Measurements from ENCODE around the gene SYNPR. TPM values are rescaled to one million over a fixed set of nuclear protein-coding genes. Genes with fewer than 3 reads are reported as not detected.

SYNPR gene
- total RNA-seq, 4 donors from 2014 or later, result 1.7 TPM; not detected in 3

GRCh38 chr3:63385629-63386028 is 107.5 kb downstream of the SYNPR start:
- H3K27ac ChIP-seq, result no peak overlapping the region
- H3K4me3 ChIP-seq, result no peak overlapping the region
- TF ChIP-seq POLR2A (IDR thresholded peaks at IDR 0.05), result no peak
- no peaks in the 10 kb centered on the region for H3K36me3 ChIP-seq
- no peaks in the 10 kb centered on the region for H3K4me1 ChIP-seq
- DNase-seq, result no peak
- intact Hi-C loops (cut with DNase I; ENCODE audit: low total_unique reads), result no loop called here
- H3K9me3 ChIP-seq, result no peaks in the 10 kb centered on the region
- no peaks in the 10 kb centered on the region for H3K27me3 ChIP-seq

GRCh38 chr3:63386568-63386967 is 108.5 kb downstream of the SYNPR start:
- DNase-seq, result no peak
- H3K4me3 ChIP-seq, result no peak overlapping the region
- no peaks in the 10 kb centered on the region for H3K4me1 ChIP-seq
- no peak for TF ChIP-seq CTCF (IDR thresholded peaks at IDR 0.05)
- TF ChIP-seq POLR2A (IDR thresholded peaks at IDR 0.05), result no peak
- no peaks in the 10 kb centered on the region for H3K27me3 ChIP-seq
- no peak overlapping the region for H3K27ac ChIP-seq
- no peaks in the 10 kb centered on the region for H3K9me3 ChIP-seq
- H3K36me3 ChIP-seq, result no peaks in the 10 kb centered on the region
- intact Hi-C loops (cut with DNase I; ENCODE audit: low total_unique reads), result no loop called here

GRCh38 chr3:63387568-63387967 is 109.5 kb downstream of the SYNPR start:
- DNase-seq, result no peak
- no peaks in the 10 kb centered on the region for H3K27me3 ChIP-seq
- no peak for TF ChIP-seq POLR2A (IDR thresholded peaks at IDR 0.05)
- TF ChIP-seq CTCF (IDR thresholded peaks at IDR 0.05), result no peak
- H3K9me3 ChIP-seq, result no peaks in the 10 kb centered on the region
- intact Hi-C loops (cut with DNase I; ENCODE audit: low total_unique reads), result no loop called here
- no peak overlapping the region for H3K27ac ChIP-seq
- H3K4me3 ChIP-seq, result no peak overlapping the region
- H3K4me1 ChIP-seq, result no peaks in the 10 kb centered on the region
- no peaks in the 10 kb centered on the region for H3K36me3 ChIP-seq

- intact Hi-C loops (cut with DNase I; ENCODE audit: low total_unique reads), result no loop called here
- Histone ChIP-seq H3K27ac (no peak overlapping the region), H3K27me3 (no peaks in the 10 kb centered on the region), H3K4me3 (no peak overlapping the region), H3K9me3 (no peaks in the 10 kb centered on the region), H3K4me1 (no peaks in the 10 kb centered on the region), H3K36me3 (no peaks in the 10 kb centered on the region)
- no peak for DNase-seq
- TF ChIP-seq POLR2A (IDR thresholded peaks at IDR 0.05) (no peak), CTCF (IDR thresholded peaks at IDR 0.05) (no peak)
Measured at GRCh38 chr3:63390710-63391230, 112.7 kb downstream of the SYNPR start.

GRCh38 chr3:63395960-63396359 is 117.9 kb downstream of the SYNPR start:
- no peak overlapping the region for H3K27ac ChIP-seq
- H3K4me1 ChIP-seq, result no peaks in the 10 kb centered on the region
- TF ChIP-seq CTCF (IDR thresholded peaks at IDR 0.05) (no peak), POLR2A (IDR thresholded peaks at IDR 0.05) (no peak)
- no peak for DNase-seq
- no peaks in the 10 kb centered on the region for H3K9me3 ChIP-seq
- H3K27me3 ChIP-seq, result no peaks in the 10 kb centered on the region
- H3K36me3 ChIP-seq, result no peaks in the 10 kb centered on the region
- no peak overlapping the region for H3K4me3 ChIP-seq
- intact Hi-C loops (cut with DNase I; ENCODE audit: low total_unique reads), result no loop called here
